Testis (tissue), 2 donors: ENCODE results near the gene ELN.

Source experiments
- CTCF ChIP-seq, 3 experiments: fragments of 450-650 bp in 2 of 3; fragments of 200-600 bp in 1 of 3; sonication (generic) in 1 of 3; IDR thresholded peaks; one replicate each; pipeline ENCODE4 v1.5.1; 2016 to 2019; ENCODE audit warnings: antibody characterized with exemption in 3 of 3, mild to moderate bottlenecking in 2 of 3, moderate library complexity in 1 of 3
- POLR2A ChIP-seq: fragments of 450-650 bp; IDR thresholded peaks from one replicate; pipeline ENCODE4 v1.6.1; 2017; ENCODE audit warnings: antibody characterized with exemption, mild to moderate bottlenecking, moderate library complexity

GRCh38 chr7:73978661-73979563, 49.1 kb upstream of the ELN start:
- no peak for TF ChIP-seq POLR2A
- TF ChIP-seq CTCF (IDR thresholded peaks at IDR 0.05): no peak
